ENCODE results near the gene VEPH1.

Gene VEPH1

DNA sequence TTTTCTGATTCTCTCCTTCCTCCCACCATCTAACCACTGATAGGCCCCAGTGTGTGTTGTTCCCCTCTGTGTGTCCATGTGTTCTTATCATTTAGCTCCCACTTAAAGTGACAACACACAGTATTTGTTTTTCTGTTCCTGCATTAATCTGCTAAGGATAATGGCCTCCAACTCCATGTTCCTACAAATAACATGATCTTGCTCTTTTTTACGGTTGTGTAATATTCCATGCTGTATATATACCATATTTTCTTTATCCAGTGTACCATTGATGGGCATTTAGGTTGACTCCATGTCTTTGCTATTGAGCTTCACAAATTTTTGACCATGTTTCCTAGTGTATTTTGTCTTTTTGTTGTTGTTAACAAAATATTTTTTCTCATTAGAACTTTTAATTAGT lies 30.6 kb downstream of the VEPH1 start:
- DNase-seq, result no peak

DNA sequence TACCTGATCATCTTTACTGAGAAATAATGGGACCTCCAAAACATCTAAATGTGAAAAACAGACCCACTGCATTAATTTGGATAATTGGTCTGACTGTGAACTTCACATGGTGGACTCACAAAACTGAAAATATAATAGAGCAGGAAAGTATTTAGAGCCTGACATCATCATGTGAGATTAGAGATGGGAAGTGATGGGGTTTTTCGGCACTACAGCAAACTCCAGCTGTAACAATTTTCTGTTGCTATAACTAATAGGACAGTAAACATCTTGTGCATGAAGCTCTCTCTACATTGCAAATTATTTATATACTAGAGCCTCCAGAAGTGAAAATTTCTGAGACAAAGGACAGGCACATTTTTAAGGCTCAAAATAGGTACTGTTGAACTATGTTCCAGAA lies 32.2 kb downstream of the VEPH1 start:
- no peak for DNase-seq

DNA sequence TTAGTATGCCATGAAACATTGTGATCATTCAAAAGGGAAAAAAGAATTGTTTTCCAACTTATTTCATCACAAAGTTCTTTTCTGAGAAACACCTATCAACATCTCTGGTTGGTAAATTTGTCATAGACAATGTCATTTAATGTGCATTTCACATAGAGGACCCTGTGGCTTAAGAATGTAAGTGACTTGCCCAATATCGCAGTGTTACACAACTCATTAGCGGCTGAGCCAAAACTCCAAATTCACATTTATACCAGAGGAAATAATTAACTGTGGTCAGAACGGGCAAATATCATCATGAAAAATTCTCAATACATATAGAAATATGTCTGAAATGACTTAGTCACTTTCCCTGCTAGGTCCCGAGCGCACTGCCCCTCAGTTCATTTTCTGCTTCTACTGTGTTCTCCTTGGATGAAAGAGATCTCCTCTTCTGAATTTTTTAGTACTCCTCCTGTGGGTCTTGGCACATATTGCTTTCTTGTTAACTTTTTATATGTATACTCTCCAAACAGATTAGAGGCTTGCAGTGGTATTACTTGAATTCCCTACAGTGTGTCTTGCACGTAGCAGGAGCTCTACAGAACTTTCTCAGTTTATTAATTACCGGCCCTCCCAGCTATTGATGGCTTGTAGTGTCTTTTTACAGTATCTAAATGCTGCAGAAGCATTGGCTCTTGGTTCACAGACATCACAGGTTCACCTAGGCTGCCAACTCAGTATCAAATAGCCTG lies 33.5 kb downstream of the VEPH1 start:
- no peak for DNase-seq

DNA sequence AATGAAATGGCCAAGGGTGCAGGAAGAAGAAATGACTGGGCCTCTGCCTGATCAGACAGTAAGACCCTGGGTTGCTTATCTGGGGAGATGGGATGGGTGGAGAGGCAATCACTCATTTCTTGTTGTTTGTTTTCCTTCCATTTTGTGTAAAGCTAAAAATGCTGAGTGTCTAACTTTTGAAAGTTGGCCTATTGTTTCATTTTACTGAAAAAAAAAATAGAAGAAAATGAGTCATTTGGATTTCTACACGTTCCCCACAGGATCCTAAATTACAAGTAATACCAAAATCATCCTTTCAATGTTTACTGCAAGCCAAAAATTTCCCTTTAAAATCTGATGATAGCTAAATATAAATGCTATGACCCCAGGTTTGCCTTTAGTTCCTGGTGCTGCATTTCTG lies 36.0 kb downstream of the VEPH1 start:
- no peak for DNase-seq

DNA sequence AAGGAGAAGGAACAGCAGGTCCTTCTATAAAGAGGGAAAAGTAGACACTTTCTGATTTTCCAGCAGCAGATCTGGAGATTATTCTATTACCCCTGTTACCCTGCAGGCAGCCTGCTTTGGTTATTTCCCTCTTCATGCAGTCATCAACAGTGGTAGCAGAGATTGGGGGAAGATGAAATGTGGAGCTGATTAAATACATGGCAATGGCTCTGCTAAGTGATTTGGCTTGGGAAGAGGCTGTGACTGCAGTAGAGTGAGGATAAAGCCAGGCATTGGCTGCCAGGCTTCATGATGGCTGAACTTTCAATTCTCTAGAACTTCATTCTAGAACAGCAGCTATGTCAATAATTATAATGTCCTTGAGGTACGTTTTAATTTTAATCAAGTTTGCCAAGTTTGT lies 37.5 kb downstream of the VEPH1 start:
- no peak for DNase-seq

DNA sequence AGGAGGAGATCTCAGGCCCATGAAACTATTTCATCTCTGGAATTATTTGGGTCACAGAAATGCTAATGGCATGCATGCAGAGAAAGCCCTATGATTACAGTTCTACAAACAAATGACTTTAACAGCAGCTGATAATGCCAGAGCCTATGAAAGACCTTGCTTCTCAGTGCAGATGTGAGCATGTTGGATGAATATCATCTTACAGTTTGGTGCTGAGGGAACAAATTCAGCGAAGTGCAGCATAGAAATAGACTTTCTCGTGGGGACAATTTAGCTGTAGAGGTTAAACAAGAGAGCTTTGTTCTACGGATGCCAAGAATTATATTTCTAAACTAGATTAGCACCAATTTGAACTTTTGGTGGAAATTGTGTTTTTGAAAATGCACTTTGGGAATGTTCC lies 38.9 kb downstream of the VEPH1 start:
- DNase-seq, result no peak

DNA sequence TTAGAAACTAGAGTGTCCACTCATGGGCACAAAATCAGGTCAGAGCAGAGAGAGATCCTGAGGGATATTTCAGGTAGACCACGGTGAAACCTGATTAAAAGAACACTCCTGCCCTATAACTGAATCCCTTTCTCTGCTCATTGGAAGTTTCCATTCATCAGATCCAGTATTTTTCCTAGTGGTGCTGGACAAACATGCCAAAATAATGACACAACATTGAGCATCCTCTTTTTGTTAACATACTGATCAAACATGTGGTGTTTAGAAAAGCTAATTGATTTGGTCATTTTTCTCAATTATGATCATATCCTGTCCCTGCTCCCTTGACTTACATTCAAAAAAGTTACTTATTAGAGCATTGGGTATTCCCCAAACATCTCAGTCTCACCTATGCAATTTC lies 39.4 kb downstream of the VEPH1 start:
- no peak for DNase-seq

DNA sequence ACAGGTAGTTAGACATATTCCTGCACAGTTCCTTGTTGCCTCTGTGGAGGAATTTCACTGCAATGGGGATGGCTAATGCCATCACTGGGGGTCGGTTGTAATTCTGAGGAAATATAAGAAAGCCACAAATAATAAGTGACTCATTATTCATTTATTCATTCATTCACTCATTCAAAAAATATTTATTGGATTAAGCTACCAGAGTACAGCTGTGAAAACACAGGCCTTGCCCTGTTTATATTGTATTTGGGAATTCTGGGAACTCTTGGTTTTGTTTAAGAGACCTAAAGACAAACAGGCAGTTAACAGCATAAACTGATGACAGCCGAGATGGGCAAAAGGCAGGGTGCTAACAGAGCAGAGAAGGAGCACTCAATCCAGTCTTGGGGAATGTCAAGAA lies 43.0 kb downstream of the VEPH1 start:
- no peak for DNase-seq

DNA sequence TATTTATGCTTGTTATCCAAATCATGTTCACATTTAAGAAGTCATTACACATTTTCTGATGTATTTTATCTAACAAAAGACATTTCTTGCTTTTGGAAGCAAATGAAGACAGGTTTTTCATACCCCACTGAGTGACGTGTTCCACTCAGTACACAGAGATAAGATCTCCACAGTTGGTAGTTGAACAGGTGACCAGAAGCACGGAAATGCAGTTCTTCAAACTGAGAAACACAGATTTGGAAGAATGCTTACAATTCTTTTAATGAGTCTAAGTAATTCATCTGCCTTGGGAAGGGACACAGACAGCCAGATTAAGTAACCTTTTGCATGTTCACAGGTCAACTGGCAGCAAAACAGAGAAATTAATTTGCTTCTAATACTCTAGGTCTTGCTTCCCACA lies 43.5 kb downstream of the VEPH1 start:
- DNase-seq, result no peak

DNA sequence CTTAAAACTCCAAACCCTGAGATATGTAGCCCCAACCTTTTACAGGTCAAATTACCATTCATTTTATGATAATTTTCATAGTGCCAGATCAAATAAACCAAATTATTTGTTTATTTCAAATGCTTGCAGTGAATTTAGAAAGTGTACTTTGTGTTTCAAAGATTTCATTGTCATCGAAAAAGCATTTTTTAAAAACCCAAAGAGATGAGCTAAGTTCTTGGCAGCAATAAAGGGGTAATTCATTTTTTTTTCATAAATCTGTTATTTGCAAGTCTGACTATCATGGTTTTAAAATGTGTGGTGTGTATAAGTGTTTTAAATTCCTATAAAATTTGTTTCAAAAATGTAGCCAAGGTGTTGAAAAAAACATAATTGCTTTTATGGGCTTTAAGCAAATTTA lies 49.4 kb downstream of the VEPH1 start:
- no peak for DNase-seq

DNA sequence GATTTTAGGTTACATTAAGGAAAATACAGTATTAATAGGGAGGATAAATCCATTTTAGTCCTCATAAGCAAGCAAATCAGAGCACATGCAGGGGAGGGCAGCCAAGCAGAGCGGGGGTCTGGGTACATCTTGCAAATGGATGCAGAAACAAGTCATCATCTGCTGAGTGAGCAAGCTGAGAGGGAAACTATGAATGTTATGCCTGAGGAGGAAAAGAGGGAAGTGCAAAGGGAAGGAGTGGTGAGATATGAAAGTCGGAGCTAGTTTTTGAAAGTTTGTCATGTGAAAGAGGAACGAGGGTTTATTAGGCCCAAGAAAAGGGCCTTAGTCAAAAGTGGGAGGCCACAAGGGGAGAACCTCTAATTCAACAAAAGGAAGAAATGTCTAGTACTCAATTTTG lies 51.1 kb downstream of the VEPH1 start:
- no peak for DNase-seq

DNA sequence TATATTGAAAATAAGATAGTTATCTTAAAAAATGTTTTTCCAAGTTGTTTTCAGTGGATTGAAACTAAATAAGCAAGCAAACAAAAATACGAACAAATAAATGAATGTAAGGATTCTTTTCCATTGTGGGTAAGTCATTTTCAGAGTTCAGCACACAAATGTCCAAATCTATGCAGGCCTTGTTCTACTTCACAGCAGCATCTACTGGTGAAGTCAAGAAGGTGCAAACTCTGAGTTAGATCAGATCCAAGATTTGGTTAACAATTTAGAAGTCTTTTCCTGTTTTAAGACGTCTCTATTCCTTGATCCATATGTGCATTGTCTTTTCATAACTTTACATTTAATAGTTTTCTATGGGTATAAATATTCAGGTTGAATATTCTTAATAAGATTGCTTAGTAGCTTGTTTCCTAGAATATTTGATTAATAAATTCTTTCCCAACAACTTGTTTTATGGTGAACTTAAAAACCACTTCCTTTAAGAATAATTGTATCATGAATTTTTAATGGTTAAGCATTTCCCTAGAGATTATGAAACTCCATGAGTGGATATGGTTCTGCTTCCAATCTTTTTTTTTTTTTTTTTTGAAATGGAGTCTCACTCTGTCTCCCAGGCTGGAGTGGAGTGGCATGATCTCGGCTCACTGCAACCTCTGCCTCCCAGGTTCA lies 56.1 kb downstream of the VEPH1 start:
- no peak for DNase-seq

DNA sequence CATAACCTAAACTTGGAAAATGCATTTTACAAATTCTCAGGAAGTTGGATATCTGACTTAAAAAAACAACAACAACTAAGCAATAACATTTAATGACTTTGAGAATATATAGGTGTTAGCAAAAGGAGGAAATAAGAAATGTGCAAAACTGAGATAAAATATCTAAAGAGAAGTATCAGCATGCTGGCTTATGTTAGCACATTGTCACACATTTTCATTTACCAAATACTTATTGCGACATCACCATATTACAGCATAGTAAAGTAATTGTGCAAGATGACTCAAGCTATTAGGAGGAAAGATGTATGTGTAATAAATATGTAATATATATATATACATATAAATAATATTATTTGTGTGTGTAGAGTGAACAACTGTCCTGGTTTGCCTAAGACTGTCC lies 57.4 kb downstream of the VEPH1 start:
- no peak for DNase-seq

DNA sequence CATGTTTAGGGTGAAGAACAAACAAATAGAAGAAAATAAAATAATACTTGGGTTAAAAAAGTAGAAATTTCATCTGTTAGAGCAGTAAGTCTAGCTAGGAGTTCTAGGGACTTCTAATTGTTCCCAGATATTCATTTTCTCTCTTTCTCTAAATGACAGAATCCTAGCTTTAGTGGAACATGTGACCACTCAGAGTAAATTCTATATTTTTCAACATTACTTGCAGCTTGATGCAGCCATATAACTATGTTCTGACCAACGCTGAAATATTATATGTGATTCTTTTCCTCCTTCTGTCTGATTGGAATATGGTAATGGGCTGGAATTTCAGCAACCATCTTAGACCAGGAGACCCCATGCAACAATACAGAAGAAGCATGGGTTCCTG lies 58.4 kb downstream of the VEPH1 start:
- no peak for DNase-seq

DNA sequence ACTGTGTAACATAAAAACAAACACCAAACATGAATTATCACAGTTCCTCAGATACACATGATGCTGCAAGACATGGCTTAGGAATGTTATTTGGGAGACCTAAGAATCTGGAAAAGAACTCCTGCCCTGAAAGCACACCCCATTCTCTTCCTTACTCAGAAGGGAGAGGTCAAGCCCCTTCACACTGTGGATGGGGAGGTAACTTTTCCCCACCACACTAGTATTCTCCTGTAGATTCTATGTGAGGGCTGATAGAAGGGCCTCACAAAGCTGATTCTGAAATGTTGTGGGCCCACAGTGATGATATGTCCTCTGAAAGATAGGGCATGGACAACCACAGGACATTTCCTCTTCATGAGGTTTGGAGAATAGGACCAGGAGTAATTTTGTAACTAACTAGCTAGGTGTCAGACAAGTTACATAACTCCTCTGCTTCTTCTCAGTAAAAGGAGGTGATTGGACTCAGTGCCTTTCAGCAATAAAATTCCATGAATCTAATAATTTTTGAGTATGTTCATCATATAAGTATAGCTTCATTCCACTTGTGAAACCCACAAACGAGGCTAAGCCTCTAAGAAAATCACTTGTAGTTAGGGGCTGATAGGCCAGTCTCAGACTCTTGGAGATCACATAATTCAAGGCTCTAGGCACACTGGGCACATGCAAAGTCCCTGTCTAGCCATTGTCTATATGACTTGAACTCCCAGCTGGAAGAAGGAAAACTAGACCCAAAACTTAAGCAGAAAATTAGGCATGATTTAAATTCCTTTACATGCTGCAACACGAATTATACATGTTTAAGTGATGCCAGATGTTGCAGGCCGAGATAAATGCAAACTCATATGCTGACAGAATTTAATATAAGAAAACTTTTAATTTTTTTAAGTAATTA lies 59.1 kb downstream of the VEPH1 start:
- no peak for DNase-seq

DNA sequence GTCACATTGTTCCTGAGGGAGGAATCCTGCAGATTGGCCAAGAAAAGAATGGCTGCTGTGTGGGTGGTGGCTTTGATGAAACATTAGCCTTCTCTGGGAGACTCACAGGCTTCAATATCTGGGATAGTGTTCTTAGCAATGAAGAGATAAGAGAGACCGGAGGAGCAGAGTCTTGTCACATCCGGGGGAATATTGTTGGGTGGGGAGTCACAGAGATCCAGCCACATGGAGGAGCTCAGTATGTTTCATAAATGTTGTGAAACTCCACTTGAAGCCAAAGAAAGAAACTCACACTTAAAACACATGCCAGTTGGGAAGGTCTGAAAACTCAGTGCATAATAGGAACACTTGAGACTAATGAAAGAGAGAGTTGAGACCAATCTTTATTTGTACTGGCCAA lies 60.5 kb downstream of the VEPH1 start:
- DNase-seq, result no peak

DNA sequence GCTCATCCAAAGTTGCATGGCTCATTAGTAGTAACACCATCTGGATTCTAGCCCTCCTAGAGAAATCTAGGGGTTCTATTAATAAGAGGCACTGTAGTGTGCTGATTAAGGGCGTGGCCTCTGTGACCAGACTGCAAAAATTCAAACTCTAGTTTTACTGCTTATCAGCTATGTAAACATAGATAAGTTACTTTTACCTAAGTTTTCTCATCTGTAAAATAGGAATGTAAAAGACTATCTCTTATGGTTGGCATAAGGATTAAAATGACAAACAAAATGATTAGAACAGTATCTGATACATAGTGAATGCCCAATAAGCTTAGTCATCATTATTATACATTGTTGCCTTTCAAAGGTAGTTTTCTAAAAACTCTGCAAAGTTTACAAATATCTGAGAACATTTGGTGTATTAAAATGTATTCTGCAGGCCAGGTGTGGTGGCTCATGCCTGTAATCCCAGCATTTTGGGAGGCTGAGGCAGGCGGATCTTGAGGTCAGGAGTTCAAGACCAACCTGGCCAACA lies 62.1 kb downstream of the VEPH1 start:
- no peak for DNase-seq

DNA sequence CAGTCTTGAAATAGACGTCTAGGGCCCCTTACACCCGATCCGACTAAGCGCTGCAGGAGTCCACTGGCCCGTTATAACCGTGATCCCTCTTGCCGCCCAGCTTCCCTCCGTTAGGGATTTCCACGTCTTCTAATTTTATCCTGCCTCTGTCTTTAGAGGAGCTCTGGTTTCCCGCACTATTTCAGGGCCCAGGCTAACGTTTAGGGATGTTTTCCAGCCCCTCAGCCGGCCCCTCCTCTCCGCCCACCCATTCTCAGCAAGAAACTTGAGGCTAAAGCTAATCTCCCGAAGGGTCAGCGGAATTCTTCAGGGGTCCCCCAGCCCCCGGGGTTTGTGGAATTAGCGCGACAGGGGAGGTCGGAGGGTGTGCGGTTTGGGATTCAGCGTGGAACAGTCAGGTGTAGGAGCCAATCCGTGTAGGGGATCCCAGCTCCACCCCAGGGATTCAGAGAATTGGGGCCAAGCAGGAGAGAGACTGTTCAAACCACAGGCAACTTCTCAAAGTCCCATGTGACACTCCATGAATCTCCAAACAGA lies 65.0 kb downstream of the VEPH1 start:
- no peak for DNase-seq

DNA sequence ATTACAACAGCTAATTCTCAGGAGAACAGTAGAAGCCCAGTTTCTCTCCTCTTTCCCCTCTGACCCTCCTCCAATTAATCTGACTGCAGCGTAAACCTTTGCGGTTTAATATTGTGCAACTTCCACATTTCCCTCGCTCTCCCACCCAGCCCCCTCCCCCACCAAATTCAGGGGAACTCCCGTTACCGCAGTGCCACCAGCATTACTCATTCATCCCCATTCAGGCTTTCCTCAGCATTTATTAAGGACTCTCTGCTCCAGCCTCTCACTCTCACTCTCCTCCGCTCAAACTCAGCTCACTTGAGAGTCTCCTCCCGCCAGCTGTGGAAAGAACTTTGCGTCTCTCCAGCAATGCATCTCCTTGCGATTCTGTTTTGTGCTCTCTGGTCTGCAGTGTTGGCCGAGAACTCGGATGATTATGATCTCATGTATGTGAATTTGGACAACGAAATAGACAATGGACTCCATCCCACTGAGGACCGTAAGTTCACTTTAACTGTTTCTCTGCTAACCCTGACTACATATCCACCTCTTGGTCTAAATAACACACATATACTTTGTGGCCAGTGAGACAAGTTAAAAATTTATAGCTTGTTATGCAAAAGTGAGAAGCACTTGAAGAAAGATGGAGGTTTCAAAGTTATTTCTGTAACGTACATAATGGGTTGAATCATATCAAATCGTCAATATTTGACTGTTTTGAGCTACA lies 66.5 kb downstream of the VEPH1 start, which contains the start of gene PTX3:
PTX3 (plus strand) TSS at position 268 of the 709 bp plus-strand sequence; CDS start at position 352, 84 bp downstream.
- DNase-seq, result no peak

DNA sequence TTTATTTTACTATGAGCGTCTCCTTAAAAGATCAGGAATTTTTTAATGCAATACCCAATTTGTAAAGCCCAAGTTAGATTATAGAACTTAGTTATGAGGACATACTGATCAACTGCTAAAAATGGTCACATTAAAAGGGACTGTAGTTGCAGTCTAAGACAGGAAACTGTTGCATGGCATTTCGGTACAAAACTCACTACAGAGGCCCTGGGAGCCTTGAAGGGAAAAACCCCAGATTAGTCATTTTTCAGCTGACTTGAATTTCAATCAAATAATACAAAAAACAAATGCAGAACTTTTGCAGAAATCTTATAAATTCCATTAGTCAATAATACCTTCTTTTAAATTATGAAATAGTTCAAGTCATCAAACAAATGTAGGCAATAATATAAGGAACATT lies 73.5 kb downstream of the VEPH1 start:
- no peak for DNase-seq

DNA sequence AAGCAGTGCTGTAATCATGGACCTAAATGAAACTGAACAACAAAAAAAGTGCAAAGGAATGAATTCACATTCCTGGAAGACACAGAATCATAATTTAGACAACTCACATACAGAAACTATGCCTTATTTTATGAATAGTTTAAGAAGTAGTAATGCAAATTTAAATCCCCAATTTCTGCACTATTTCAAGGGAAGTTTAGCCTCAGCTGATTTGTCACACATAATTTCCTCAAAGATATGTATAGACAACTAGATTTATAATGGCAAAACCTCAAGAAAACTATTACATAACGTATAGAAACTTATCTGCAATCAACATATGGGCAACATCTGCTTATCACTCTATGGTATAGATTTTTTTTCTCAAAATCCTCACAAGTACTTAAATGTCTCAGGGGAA lies 74.4 kb downstream of the VEPH1 start:
- no peak for DNase-seq

DNA sequence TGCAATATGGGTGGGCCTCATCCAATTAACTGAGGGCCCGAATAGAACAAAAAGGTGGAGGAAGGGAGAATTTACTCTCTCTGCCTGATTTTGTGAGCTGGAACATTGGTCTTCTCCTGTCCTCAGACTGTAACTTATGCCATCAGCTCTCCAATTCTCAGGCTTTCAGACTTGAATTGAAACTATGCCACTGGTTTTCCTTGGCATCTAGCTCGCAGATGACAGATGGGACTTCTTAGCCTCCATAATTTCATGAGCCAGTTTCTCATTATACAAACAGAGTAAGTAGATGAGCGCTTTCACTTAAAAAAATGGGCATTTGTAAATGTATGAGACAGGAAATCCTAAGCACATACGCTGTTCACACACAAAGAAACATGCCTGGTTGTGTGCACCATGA lies 75.3 kb downstream of the VEPH1 start:
- no peak for DNase-seq

DNA sequence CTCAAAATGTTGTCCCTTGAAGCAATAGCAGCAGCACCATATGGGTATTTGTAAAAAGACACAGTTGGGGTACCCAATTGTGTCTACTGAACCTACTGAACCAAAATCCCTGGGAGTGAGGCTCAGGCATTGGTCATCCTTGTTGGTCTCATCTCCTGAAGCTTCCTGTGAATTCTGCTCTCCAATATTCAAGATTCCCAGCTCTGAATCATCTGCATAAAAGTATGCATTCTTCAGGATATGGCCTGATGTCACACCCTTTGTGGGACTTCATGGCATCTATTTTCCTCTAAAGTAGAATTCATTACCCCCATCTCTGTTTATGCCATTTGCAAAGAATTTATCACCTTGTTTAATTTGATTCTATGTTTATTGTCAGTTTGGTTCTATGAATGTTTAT lies 79.9 kb downstream of the VEPH1 start:
- DNase-seq, result no peak

All from NCI-H1930 (cell line).